LoVo (cell line): ENCODE results near the gene UGT2A2.
"Not testable (repeated sequence)": the region's sequence is repeated elsewhere in the genome, so short reads cannot be mapped to it uniquely, and the experiment has no call there.

Experiments
- DNase-seq: peaks from one replicate; pipeline ENCODE4 v3.0.0-alpha.2; 2016; ENCODE audit warnings: low spot score

The UGT2A2 gene

GRCh38 chr4:69639542-69639941 is at the start of gene UGT2A2:
UGT2A2 (minus strand) TSS chr4:69639642; CDS start chr4:69639640, 2 bp downstream.
- DNase-seq, result no peak

GRCh38 chr4:69684804-69685203 is 45.4 kb upstream of the UGT2A2 start:
- DNase-seq, result no peak

- no peak for DNase-seq
These were observed 29.2 kb upstream of the UGT2A2 start for GRCh38 chr4:69668680-69669079.

- DNase-seq, result not testable (repeated sequence)
These were observed 24.6 kb upstream of the UGT2A2 start for GRCh38 chr4:69664009-69664408.

- DNase-seq, result not testable (repeated sequence)
These were observed 21.8 kb upstream of the UGT2A2 start for GRCh38 chr4:69661130-69661803.

GRCh38 chr4:69658133-69658532 is 18.7 kb upstream of the UGT2A2 start:
- no peak for DNase-seq

GRCh38 chr4:69656653-69657158 is 17.3 kb upstream of the UGT2A2 start:
- no peak for DNase-seq

- no peak for DNase-seq
These were observed 13.7 kb upstream of the UGT2A2 start, which contains the start of gene UGT2A1 for GRCh38 chr4:69653147-69653546. UGT2A1 (minus strand) TSS chr4:69653247; CDS start chr4:69647644, 5,603 bp downstream.

GRCh38 chr4:69650872-69651271 is 11.4 kb upstream of the UGT2A2 start:
- DNase-seq, result no peak

GRCh38 chr4:69649629-69650028 is 10.2 kb upstream of the UGT2A2 start:
- DNase-seq, result no peak

GRCh38 chr4:69649207-69649606 is 9.8 kb upstream of the UGT2A2 start:
- no peak for DNase-seq

GRCh38 chr4:69642961-69643360 is 3.5 kb upstream of the UGT2A2 start:
- no peak for DNase-seq

- no peak for DNase-seq
These were observed 847 bp upstream of the UGT2A2 start for GRCh38 chr4:69640289-69640688.

- peak; percentile 20 for DNase-seq
These were observed 22.3 kb downstream of the UGT2A2 start for GRCh38 chr4:69617083-69617694.

GRCh38 chr4:69610484-69610883 is 29.0 kb downstream of the UGT2A2 start:
- DNase-seq, result no peak

GRCh38 chr4:69601065-69601464 is 38.4 kb downstream of the UGT2A2 start:
- DNase-seq, result no peak

- DNase-seq, result no peak
These were observed 39.4 kb downstream of the UGT2A2 start for GRCh38 chr4:69600013-69600412.

- DNase-seq, result no peak
These were observed 45.1 kb downstream of the UGT2A2 start for GRCh38 chr4:69594382-69594781.

- DNase-seq, result no peak
These were observed 48.1 kb downstream of the UGT2A2 start for GRCh38 chr4:69591364-69591763.

- no peak for DNase-seq
These were observed 49.6 kb downstream of the UGT2A2 start for GRCh38 chr4:69589884-69590283.

- no peak for DNase-seq
These were observed 55.3 kb downstream of the UGT2A2 start for GRCh38 chr4:69584135-69584534.

- no peak for DNase-seq
These were observed 55.9 kb downstream of the UGT2A2 start for GRCh38 chr4:69583543-69583942.

GRCh38 chr4:69577245-69577644 is 62.2 kb downstream of the UGT2A2 start:
- no peak for DNase-seq
